GM12801 (cell line): ENCODE data around the gene GALK1.

ENCODE experiments used
- CTCF ChIP-seq: IDR thresholded peaks from one replicate; pipeline ENCODE4 v1.5.1; 2011; ENCODE audit warnings: control low read depth; ENCODE audit not compliant: insufficient read length; ENCODE audit errors: extremely low read depth

Gene GALK1

GRCh38 chr17:75764417-75764710 is 628 bp downstream of the GALK1 start:
- no peak for TF ChIP-seq CTCF

- TF ChIP-seq CTCF, result no peak
Measured at GRCh38 chr17:75763613-75764416, 1.2 kb downstream of the GALK1 start.

- TF ChIP-seq CTCF, result no peak
Measured at GRCh38 chr17:75763269-75763607, 1.8 kb downstream of the GALK1 start.

- no peak for TF ChIP-seq CTCF
Measured at GRCh38 chr17:75762513-75763268, 2.3 kb downstream of the GALK1 start.

- no peak for TF ChIP-seq CTCF
Measured at GRCh38 chr17:75759457-75759856, 5.5 kb downstream of the GALK1 start.

- TF ChIP-seq CTCF, result no peak
Measured at GRCh38 chr17:75758131-75758905, 6.7 kb downstream of the GALK1 start.

GRCh38 chr17:75757086-75757681 is 7.8 kb downstream of the GALK1 start:
- TF ChIP-seq CTCF, result no peak
